SK-N-MC (cell line): Measurements from ENCODE around the gene MAS1L.
"Not testable (repeated sequence)": the region's sequence is repeated elsewhere in the genome, so short reads cannot be mapped to it uniquely, and the experiment has no call there.

Experiments
- DNase-seq: peaks from one replicate; pipeline ENCODE4 v3.0.0-alpha.2; 2011; ENCODE audit warnings: low read depth, low spot score
- H3K27ac ChIP-seq: fragments of 200-600 bp; sonication (generic); 2 replicates; pipeline ENCODE4 v1.5.1; 2016; ENCODE audit warnings: mixed run types
- H3K36me3 ChIP-seq: fragments of 200-600 bp; sonication (generic); 2 replicates; pipeline ENCODE4 v1.6.1; 2017; ENCODE audit warnings: antibody characterized with exemption, low read length, mixed read lengths; ENCODE audit not compliant: insufficient read depth
- H3K4me3 ChIP-seq: fragments of 200-600 bp; sonication (generic); 2 replicates; pipeline ENCODE4 v1.5.1; 2016
- H3K9ac ChIP-seq: fragments of 200-600 bp; sonication (generic); 2 replicates; pipeline ENCODE4 v1.8.0; 2017; ENCODE audit warnings: mixed run types, mixed read lengths; ENCODE audit not compliant: insufficient read length
- H3K9me3 ChIP-seq: fragments of 200-600 bp; sonication (generic); 2 replicates; pipeline ENCODE4 v1.6.1; 2017; ENCODE audit warnings: low read depth, mild to moderate bottlenecking, antibody characterized with exemption, low read length, moderate library complexity, mixed read lengths
- EZH2 ChIP-seq: fragments of 200-600 bp; sonication (generic); IDR thresholded peaks from one replicate; pipeline ENCODE4 v1.6.1; 2017; ENCODE audit warnings: antibody characterized with exemption
- FOXP2 ChIP-seq: optimal IDR thresholded peaks from 2 replicates; pipeline ENCODE3; 2011; ENCODE audit warnings: mild to moderate bottlenecking, moderate library complexity; ENCODE audit not compliant: insufficient read depth; ENCODE audit errors: extremely low read length, control extremely low read depth
- POLR2AphosphoS5 ChIP-seq: IDR thresholded peaks from 2 replicates; pipeline ENCODE4 v1.6.1; 2012; ENCODE audit warnings: mild to moderate bottlenecking, low read depth, low read length, borderline replicate concordance

MAS1L gene

DNA sequence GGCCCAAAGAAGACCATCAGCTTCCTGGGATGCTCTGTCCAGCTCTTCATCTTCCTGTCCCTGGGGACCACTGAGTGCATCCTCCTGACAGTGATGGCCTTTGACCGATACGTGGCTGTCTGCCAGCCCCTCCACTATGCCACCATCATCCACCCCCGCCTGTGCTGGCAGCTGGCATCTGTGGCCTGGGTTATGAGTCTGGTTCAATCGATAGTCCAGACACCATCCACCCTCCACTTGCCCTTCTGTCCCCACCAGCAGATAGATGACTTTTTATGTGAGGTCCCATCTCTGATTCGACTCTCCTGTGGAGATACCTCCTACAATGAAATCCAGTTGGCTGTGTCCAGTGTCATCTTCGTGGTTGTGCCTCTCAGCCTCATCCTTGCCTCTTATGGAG is 25.7 kb downstream of the MAS1L start:
- no peaks in the 10 kb centered on the region for H3K9me3 ChIP-seq
- no peak overlapping the region for H3K27ac ChIP-seq
- TF ChIP-seq FOXP2 (no peak), POLR2AphosphoS5 (no peak), EZH2 (no peak)
- H3K9ac ChIP-seq: no peak overlapping the region
- no peak overlapping the region for H3K4me3 ChIP-seq
- DNase-seq: no peak
- no peaks in the 10 kb centered on the region for H3K36me3 ChIP-seq

GRCh38 chr6:29461021-29461814 is 26.5 kb downstream of the MAS1L start:
- no peak for DNase-seq
- TF ChIP-seq POLR2AphosphoS5 (no peak), FOXP2 (no peak), EZH2 (no peak)
- Histone ChIP-seq H3K9me3 (no peaks in the 10 kb centered on the region), H3K27ac (no peak overlapping the region), H3K9ac (no peak overlapping the region), H3K36me3 (no peaks in the 10 kb centered on the region), H3K4me3 (no peak overlapping the region)

GRCh38 chr6:29456971-29457370 is 30.8 kb downstream of the MAS1L start, which contains the start of the genes OR11A1 and OR2H1:
Gene OR11A1 (minus strand): TSS chr6:29457071. CDS start chr6:29427641, 29,430 bp downstream.
Gene OR2H1 (plus strand): TSS chr6:29457155. CDS start chr6:29461770, 4,615 bp downstream.
- Histone ChIP-seq H3K4me3 (no peak within 1 kb of the TSS), H3K9me3 (no peaks in the 10 kb centered on the region), H3K36me3 (no peaks in the 10 kb centered on the region), H3K9ac (no peak within 1 kb of the TSS), H3K27ac (no peak within 1 kb of the TSS)
- DNase-seq: no peak
- no peak for TF ChIP-seq EZH2
- TF ChIP-seq POLR2AphosphoS5: no peak
- TF ChIP-seq FOXP2: no peak

DNA sequence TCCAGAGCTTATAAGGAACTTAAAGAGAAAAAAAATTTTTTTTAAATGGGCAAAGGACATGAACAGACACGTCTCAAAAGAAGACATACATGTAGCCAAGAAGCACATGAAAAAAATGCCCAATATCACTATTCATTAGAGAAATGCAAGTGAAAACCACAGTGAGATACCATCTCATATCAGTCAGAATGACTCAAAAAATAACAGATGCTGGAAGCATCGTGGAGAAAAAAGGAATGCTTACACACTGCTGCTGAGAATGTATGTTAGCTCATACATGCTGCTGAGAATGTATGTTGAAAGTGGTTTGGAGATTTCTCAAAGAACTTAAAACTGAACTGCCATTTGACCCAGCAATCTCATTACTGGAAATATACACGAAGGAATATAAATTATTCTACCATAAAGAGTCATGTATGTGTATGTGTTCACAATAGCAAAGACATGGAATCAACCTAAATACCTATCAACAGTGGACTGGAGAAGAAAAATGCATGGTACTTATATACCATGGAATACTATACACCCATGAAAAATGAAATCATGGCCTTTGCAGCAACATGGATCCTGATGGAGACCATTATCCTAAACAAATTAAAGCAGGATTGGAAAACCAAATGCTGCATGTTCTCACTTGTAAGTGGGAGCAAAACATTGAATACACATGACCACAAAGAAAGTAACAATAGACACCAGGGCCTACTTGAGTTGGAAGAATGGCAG is 36.1 kb downstream of the MAS1L start:
- TF ChIP-seq FOXP2 (no peak), POLR2AphosphoS5 (no peak), EZH2 (no peak)
- Histone ChIP-seq H3K27ac (no peak overlapping the region), H3K36me3 (no peaks in the 10 kb centered on the region), H3K4me3 (no peak overlapping the region), H3K9me3 (no peaks in the 10 kb centered on the region), H3K9ac (no peak overlapping the region)
- DNase-seq: no peak

DNA sequence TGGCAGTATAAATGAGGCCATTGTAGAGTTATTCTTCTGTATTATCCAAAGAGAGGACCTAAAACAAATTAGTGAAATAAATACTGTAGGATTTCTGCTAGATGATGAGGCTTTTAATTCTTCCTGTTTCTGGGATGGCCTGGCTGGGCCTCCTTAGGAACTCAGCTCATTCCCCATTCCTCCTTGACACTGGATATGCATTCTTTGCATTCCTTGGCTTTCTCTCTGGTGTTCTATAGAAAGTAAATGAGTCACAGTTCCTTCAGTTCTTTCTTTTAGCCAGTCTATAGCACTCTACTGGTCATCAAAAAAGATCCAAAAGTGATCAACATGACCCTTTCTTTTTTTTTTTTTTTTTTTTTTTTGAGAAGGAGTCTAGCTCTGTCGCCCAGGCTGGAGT is 40.1 kb downstream of the MAS1L start:
- H3K9me3 ChIP-seq: no peaks in the 10 kb centered on the region
- no peak for DNase-seq
- TF ChIP-seq FOXP2 (no peak), POLR2AphosphoS5 (no peak), EZH2 (no peak)

GRCh38 chr6:29444031-29444430 is 43.7 kb downstream of the MAS1L start:
- DNase-seq: not testable (repeated sequence)

More for the DNA sequence above, 40.1 kb downstream of the MAS1L start:
- Histone ChIP-seq H3K36me3 (no peaks in the 10 kb centered on the region), H3K27ac (no peak overlapping the region), H3K4me3 (no peak overlapping the region), H3K9ac (no peak overlapping the region)

GRCh38 chr6:29442719-29443118 is 45.0 kb downstream of the MAS1L start:
- Histone ChIP-seq H3K27ac (no peak overlapping the region), H3K9ac (no peak overlapping the region), H3K4me3 (no peak overlapping the region), H3K36me3 (no peaks in the 10 kb centered on the region), H3K9me3 (no peaks in the 10 kb centered on the region)
- TF ChIP-seq EZH2 (no peak), FOXP2 (no peak), POLR2AphosphoS5 (no peak)
- no peak for DNase-seq

More at GRCh38 chr6:29444031-29444430, 43.7 kb downstream of the MAS1L start:
- not testable (repeated sequence) for H3K27ac ChIP-seq, H3K36me3 ChIP-seq, H3K4me3 ChIP-seq, H3K9me3 ChIP-seq, H3K9ac ChIP-seq

DNA sequence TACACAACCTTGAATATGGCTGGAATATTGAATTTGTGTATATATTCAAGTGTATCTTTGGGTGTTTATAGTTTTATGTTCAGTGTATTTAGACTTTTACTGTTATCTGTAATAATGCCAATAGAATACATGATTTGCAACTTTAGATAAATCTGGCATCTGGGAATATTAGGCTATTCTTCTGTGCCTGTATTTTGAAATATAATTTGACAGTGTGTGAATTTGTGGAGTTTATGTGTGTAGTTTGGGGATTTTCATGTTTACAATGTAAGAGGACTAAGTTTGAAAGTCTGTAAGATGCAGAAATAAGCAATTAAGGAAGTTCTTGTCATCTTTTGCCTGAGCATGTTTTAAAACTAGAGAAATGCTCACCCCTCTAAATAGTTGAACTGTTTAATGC is 48.8 kb downstream of the MAS1L start, which contains the start of gene OR10C1:
Gene OR10C1, plus strand, starts transcription at position 301 of the 400 bp plus-strand sequence. CDS start 710 bp downstream, outside the sequence.
- no peaks in the 10 kb centered on the region for H3K36me3 ChIP-seq
- H3K4me3 ChIP-seq: no peak within 1 kb of the TSS
- no peak within 1 kb of the TSS for H3K9ac ChIP-seq
- no peaks in the 10 kb centered on the region for H3K9me3 ChIP-seq
- TF ChIP-seq FOXP2 (no peak), POLR2AphosphoS5 (no peak), EZH2 (no peak)
- no peak for DNase-seq
- H3K27ac ChIP-seq: no peak within 1 kb of the TSS

- H3K9ac ChIP-seq, DNase-seq, H3K36me3 ChIP-seq, H3K27ac ChIP-seq, H3K9me3 ChIP-seq, H3K4me3 ChIP-seq: not testable (repeated sequence)
Observed at GRCh38 chr6:29436730-29437129, 51.0 kb downstream of the MAS1L start.
